ENCODE data around the gene GGT7.
A peak's percentile ranks its signal among the peaks of the same experiment; 100 is the strongest.
"Not testable (repeated sequence)": the region's sequence is repeated elsewhere in the genome, so short reads cannot be mapped to it uniquely, and the experiment has no call there.

Gene GGT7

DNA sequence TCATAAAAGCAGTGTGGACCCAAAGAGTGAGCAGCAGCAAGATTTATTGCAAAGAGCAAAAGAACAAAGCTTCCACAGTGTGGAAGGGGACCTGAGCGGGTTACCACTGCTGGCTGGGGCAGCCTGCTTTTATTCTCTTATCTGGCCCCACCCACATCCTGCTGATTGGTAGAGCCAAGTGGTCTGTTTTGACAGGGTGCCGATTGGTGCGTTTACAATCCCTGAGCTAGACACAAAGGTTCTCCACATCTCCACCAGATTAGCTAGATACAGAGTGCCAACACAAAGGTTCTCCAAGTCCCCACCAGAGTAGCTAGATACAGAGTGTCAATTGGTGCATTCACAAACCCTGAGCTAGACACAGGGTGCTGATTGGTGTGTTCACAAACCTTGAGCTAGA is 25.5 kb upstream of the GGT7 start:
- peaks cover 10 to 26% of the 10 kb centered on the region in 2 donors for H3K4me1 ChIP-seq (ENCODE audit: control insufficient read depth in 2 of 2, insufficient read depth in 2 of 2, low read length in 2 of 2)
- H3K27me3 ChIP-seq (ENCODE audit: control insufficient read depth in 2 of 2, insufficient read depth in 2 of 2, low read length in 2 of 2); H3K27ac ChIP-seq (ENCODE audit: low read depth in 2 of 2, low read length in 2 of 2); H3K9ac ChIP-seq (ENCODE audit: low read depth in 1 of 2, low read length in 2 of 2); H3K9me3 ChIP-seq (ENCODE audit: control insufficient read depth in 2 of 2, low read length in 2 of 2); H3K4me3 ChIP-seq (ENCODE audit: low read length in 2 of 2): not testable (repeated sequence)
- H3K36me3 ChIP-seq (ENCODE audit: control insufficient read depth in 2 of 2, insufficient read depth in 2 of 2, low read length in 2 of 2) = peaks cover 5 to 11% of the 10 kb centered on the region in 2 donors

DNA sequence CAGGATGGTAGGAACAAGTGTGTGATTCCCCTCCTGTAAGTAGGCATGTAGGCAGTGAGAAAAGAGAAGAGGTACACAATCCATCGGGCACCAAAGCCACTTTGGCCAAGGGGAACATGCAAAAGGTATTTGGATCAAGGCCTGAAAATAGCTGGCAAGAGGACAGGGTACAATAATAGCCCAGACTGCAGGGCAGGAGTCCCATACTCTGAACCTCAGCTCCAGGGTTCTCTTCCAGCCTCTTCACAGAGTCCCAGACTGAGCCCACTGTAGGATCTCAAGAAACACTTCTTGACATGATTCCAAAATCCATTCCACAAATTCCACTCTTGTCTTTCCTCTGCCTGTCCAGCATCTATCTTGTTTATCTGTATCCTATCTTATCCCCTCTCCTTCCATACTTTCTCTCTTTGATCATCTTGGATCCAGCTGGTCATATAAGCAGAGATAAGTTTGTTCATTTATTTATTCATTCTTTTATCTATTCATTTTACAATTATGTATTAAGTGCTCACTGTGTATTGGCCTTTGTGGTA is 23.5 kb upstream of the GGT7 start:
- H3K4me3 ChIP-seq (ENCODE audit: low read length in 2 of 2) = no peak overlapping the region
- H3K27ac ChIP-seq (ENCODE audit: low read depth in 2 of 2, low read length in 2 of 2) = no peak overlapping the region
- peaks cover 0 to 4% of the 10 kb centered on the region in 2 donors for H3K36me3 ChIP-seq (ENCODE audit: control insufficient read depth in 2 of 2, insufficient read depth in 2 of 2, low read length in 2 of 2)
- H3K9ac ChIP-seq (ENCODE audit: low read depth in 1 of 2, low read length in 2 of 2) = no peak overlapping the region
- no peaks in the 10 kb centered on the region for H3K27me3 ChIP-seq (ENCODE audit: control insufficient read depth in 2 of 2, insufficient read depth in 2 of 2, low read length in 2 of 2)
- H3K9me3 ChIP-seq (ENCODE audit: control insufficient read depth in 2 of 2, low read length in 2 of 2) = no peaks in the 10 kb centered on the region
- H3K4me1 ChIP-seq (ENCODE audit: control insufficient read depth in 2 of 2, insufficient read depth in 2 of 2, low read length in 2 of 2) = peaks cover 10 to 27% of the 10 kb centered on the region in 2 donors

DNA sequence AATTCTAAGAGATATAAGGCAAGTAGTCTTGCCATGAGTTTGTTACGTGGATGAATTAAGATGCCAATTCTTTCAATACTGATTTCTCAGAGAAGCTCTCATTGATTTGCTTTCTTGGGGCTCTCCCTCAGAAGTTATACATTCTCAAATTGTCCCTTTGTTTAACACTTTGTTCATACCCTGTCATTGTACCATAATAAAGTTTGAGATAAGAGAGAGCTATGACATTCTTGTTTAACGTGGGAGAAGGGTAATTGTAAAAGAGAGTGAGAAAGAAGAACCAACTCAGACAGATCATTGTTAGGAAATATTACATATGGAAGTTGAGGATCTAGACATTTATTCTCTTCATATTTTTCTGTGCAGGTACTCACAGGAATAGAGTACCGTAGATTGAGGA is 22.8 kb upstream of the GGT7 start:
- no peak overlapping the region for H3K9ac ChIP-seq (ENCODE audit: low read depth in 1 of 2, low read length in 2 of 2)
- peaks cover 10 to 30% of the 10 kb centered on the region in 2 donors for H3K4me1 ChIP-seq (ENCODE audit: control insufficient read depth in 2 of 2, insufficient read depth in 2 of 2, low read length in 2 of 2)
- peaks cover 0 to 4% of the 10 kb centered on the region in 2 donors for H3K36me3 ChIP-seq (ENCODE audit: control insufficient read depth in 2 of 2, insufficient read depth in 2 of 2, low read length in 2 of 2)
- H3K9me3 ChIP-seq (ENCODE audit: control insufficient read depth in 2 of 2, low read length in 2 of 2) = no peaks in the 10 kb centered on the region
- no peak overlapping the region for H3K4me3 ChIP-seq (ENCODE audit: low read length in 2 of 2)
- peak overlapping the region in 1 of 2 donors; percentile 0 for H3K27ac ChIP-seq (ENCODE audit: low read depth in 2 of 2, low read length in 2 of 2)
- no peaks in the 10 kb centered on the region for H3K27me3 ChIP-seq (ENCODE audit: control insufficient read depth in 2 of 2, insufficient read depth in 2 of 2, low read length in 2 of 2)

DNA sequence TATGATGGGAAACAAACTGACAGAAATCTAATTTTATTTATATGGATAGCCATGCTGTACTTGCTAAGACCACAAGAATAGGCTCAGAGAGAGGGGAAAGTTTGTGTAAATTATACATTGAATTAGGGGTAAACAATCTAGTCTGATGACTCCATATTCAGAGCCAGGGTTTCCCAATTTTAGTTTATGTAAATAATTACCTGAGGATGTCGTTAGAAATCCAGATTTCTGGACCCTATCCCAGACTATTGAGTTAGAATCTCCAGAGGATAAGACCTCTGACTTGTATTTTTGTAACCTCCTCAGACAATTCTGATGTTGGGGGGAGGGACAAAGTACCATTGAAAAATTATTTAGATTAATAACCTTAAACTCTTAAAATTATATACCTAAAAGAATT is 22.1 kb upstream of the GGT7 start:
- no peak overlapping the region for H3K4me3 ChIP-seq (ENCODE audit: low read length in 2 of 2)
- peaks cover 4% of the 10 kb centered on the region in 2 donors for H3K36me3 ChIP-seq (ENCODE audit: control insufficient read depth in 2 of 2, insufficient read depth in 2 of 2, low read length in 2 of 2)
- no peak overlapping the region for H3K27ac ChIP-seq (ENCODE audit: low read depth in 2 of 2, low read length in 2 of 2)
- peaks cover 10 to 35% of the 10 kb centered on the region in 2 donors for H3K4me1 ChIP-seq (ENCODE audit: control insufficient read depth in 2 of 2, insufficient read depth in 2 of 2, low read length in 2 of 2)
- no peaks in the 10 kb centered on the region for H3K9me3 ChIP-seq (ENCODE audit: control insufficient read depth in 2 of 2, low read length in 2 of 2)
- no peak overlapping the region for H3K9ac ChIP-seq (ENCODE audit: low read depth in 1 of 2, low read length in 2 of 2)
- H3K27me3 ChIP-seq (ENCODE audit: control insufficient read depth in 2 of 2, insufficient read depth in 2 of 2, low read length in 2 of 2) = no peaks in the 10 kb centered on the region

DNA sequence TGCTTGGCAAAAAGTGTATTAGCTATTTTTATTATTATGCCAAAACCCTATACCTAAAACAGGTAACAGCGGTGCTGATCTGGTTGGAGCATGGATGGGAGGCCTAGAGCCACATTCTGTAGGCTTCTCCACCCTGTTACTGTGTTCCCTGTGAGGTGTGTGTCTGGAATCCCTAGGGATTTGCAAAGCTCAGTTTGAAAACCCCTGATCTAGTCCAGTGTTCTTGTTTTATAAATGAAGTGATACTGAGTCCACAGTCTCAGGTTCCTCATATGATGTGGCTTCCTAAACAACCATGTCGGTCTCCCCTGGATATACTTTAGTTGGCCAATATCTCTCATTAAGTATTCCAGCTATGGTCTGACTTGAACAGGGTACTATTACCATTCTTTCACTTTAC is 20.0 kb upstream of the GGT7 start:
- H3K4me1 ChIP-seq (ENCODE audit: control insufficient read depth in 2 of 2, insufficient read depth in 2 of 2, low read length in 2 of 2) = peaks cover 10 to 35% of the 10 kb centered on the region in 2 donors
- no peak overlapping the region for H3K9ac ChIP-seq (ENCODE audit: low read depth in 1 of 2, low read length in 2 of 2)
- H3K27me3 ChIP-seq (ENCODE audit: control insufficient read depth in 2 of 2, insufficient read depth in 2 of 2, low read length in 2 of 2) = no peaks in the 10 kb centered on the region
- H3K4me3 ChIP-seq (ENCODE audit: low read length in 2 of 2) = no peak overlapping the region
- no peaks in the 10 kb centered on the region for H3K9me3 ChIP-seq (ENCODE audit: control insufficient read depth in 2 of 2, low read length in 2 of 2)
- peaks cover 4 to 9% of the 10 kb centered on the region in 2 donors for H3K36me3 ChIP-seq (ENCODE audit: control insufficient read depth in 2 of 2, insufficient read depth in 2 of 2, low read length in 2 of 2)
- no peak overlapping the region for H3K27ac ChIP-seq (ENCODE audit: low read depth in 2 of 2, low read length in 2 of 2)

DNA sequence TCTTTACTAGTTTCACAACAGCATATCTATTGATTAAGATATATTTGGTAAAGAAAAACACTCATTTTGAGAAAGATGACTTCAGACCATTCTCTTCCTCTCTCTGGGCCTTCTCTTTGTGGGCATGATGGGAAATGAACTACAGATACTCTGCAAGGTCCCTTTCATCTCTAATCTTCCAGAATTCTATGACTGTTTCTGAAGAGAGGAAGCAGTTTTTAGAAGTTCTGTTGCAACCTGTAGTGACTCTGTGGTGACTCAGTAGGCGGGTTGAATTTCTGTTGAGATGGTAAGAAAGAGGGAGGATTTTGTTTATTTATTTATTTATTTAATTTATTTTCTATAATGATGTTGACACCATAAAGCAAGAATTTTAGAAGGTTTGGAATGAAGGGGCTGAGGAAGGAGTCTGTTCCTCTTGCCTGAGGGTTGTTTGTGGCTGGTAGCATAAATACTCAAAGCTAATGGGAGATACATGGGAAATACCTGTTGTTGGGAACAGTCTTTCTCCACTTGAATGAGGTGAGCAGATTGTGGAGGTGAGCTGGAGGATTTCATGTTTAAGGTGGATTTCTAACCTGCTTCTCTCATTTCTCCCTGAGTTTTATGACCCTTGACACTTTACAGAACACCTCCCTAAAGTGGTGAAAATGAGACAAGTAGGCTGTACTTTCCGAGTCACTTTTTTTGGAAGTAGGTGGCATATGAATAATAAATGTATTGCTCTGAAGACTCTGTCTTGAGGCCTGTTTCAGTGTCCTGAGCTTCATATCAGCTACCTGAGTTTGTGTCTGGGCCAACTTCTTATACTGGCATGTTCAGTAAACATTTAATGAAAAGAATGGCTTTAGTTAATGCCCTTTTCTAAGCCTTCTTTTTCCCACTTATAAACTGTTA is 18.8 kb upstream of the GGT7 start:
- Histone ChIP-seq H3K9ac (ENCODE audit: low read depth in 1 of 2, low read length in 2 of 2) (no peak overlapping the region), H3K36me3 (ENCODE audit: control insufficient read depth in 2 of 2, insufficient read depth in 2 of 2, low read length in 2 of 2) (peaks cover 9% of the 10 kb centered on the region in 2 donors), H3K4me3 (ENCODE audit: low read length in 2 of 2) (no peak overlapping the region), H3K27me3 (ENCODE audit: control insufficient read depth in 2 of 2, insufficient read depth in 2 of 2, low read length in 2 of 2) (no peaks in the 10 kb centered on the region), H3K9me3 (ENCODE audit: control insufficient read depth in 2 of 2, low read length in 2 of 2) (no peaks in the 10 kb centered on the region), H3K4me1 (ENCODE audit: control insufficient read depth in 2 of 2, insufficient read depth in 2 of 2, low read length in 2 of 2) (peaks cover 10 to 33% of the 10 kb centered on the region in 2 donors), H3K27ac (ENCODE audit: low read depth in 2 of 2, low read length in 2 of 2) (no peak overlapping the region)

DNA sequence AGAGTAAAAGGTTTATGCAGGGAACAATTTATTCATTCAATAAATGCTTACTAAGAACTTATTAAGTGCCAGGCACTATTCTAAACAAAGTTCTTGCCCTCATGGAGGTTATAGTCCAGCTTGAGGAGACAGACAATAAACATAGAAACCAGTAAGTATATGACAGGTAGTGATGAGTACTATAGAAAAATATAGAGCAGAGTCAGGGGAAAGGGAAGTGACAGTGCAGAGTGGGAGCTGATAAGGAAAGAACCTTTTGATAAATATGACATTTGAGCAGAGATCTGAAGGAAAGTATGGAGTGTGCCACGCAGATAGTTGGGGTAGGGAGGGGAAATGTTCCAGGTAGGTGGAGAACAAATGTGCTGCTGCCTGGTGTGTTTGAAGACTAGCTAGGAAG is 15.8 kb upstream of the GGT7 start:
- Histone ChIP-seq H3K4me3 (ENCODE audit: low read length in 2 of 2) (no peak overlapping the region), H3K9me3 (ENCODE audit: control insufficient read depth in 2 of 2, low read length in 2 of 2) (no peaks in the 10 kb centered on the region), H3K27me3 (ENCODE audit: control insufficient read depth in 2 of 2, insufficient read depth in 2 of 2, low read length in 2 of 2) (no peaks in the 10 kb centered on the region), H3K36me3 (ENCODE audit: control insufficient read depth in 2 of 2, insufficient read depth in 2 of 2, low read length in 2 of 2) (peaks cover 19 to 23% of the 10 kb centered on the region in 2 donors), H3K4me1 (ENCODE audit: control insufficient read depth in 2 of 2, insufficient read depth in 2 of 2, low read length in 2 of 2) (peaks cover 5 to 26% of the 10 kb centered on the region in 2 donors), H3K9ac (ENCODE audit: low read depth in 1 of 2, low read length in 2 of 2) (no peak overlapping the region), H3K27ac (ENCODE audit: low read depth in 2 of 2, low read length in 2 of 2) (no peak overlapping the region)

DNA sequence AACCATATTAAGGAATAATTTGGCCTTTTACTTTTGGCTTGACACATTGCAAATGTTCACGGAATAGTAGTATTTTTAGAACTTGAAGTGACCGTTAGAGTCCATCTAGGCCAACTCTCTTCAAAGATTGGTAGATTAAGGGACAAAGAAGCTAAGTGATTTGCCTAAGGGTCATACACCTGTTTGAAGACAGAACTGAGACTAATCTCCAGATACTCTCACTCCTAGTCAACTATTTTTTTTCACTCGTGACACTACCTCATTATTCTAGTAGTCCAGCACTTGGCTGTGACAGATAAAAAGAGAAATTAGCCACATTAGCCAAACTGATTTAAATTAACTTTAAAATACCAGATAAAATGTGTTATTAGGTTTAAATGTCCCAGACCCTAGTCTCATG is 14.4 kb upstream of the GGT7 start:
- Histone ChIP-seq H3K27ac (ENCODE audit: low read depth in 2 of 2, low read length in 2 of 2) (no peak overlapping the region), H3K9ac (ENCODE audit: low read depth in 1 of 2, low read length in 2 of 2) (no peak overlapping the region), H3K4me1 (ENCODE audit: control insufficient read depth in 2 of 2, insufficient read depth in 2 of 2, low read length in 2 of 2) (peaks cover 5 to 26% of the 10 kb centered on the region in 2 donors), H3K27me3 (ENCODE audit: control insufficient read depth in 2 of 2, insufficient read depth in 2 of 2, low read length in 2 of 2) (no peaks in the 10 kb centered on the region), H3K9me3 (ENCODE audit: control insufficient read depth in 2 of 2, low read length in 2 of 2) (no peaks in the 10 kb centered on the region), H3K36me3 (ENCODE audit: control insufficient read depth in 2 of 2, insufficient read depth in 2 of 2, low read length in 2 of 2) (peaks cover 26 to 32% of the 10 kb centered on the region in 2 donors), H3K4me3 (ENCODE audit: low read length in 2 of 2) (no peak overlapping the region)

DNA sequence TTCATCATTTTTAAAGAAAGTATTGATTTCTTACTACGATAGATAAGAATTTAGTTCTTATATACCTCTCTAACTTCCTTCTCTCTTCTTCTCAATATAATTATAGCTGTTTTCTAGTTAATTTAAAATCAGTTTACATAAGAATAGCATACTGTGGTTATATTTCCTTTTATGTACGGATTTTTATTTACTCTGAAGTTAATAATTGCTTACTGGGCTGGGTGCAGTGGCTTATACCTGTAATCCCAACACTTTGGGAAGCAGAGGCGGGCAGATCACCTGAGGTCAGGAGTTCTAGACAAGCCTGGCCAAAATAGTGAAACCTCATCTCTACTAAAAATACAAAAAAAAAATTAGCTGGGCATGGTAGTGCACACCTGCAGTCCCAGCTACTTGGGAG is 13.5 kb upstream of the GGT7 start:
- Histone ChIP-seq H3K9ac (ENCODE audit: low read depth in 1 of 2, low read length in 2 of 2) (no peak overlapping the region), H3K36me3 (ENCODE audit: control insufficient read depth in 2 of 2, insufficient read depth in 2 of 2, low read length in 2 of 2) (peaks cover 26 to 32% of the 10 kb centered on the region in 2 donors), H3K27ac (ENCODE audit: low read depth in 2 of 2, low read length in 2 of 2) (no peak overlapping the region), H3K4me1 (ENCODE audit: control insufficient read depth in 2 of 2, insufficient read depth in 2 of 2, low read length in 2 of 2) (peaks cover 5 to 22% of the 10 kb centered on the region in 2 donors), H3K27me3 (ENCODE audit: control insufficient read depth in 2 of 2, insufficient read depth in 2 of 2, low read length in 2 of 2) (no peaks in the 10 kb centered on the region), H3K4me3 (ENCODE audit: low read length in 2 of 2) (no peak overlapping the region), H3K9me3 (ENCODE audit: control insufficient read depth in 2 of 2, low read length in 2 of 2) (no peaks in the 10 kb centered on the region)

DNA sequence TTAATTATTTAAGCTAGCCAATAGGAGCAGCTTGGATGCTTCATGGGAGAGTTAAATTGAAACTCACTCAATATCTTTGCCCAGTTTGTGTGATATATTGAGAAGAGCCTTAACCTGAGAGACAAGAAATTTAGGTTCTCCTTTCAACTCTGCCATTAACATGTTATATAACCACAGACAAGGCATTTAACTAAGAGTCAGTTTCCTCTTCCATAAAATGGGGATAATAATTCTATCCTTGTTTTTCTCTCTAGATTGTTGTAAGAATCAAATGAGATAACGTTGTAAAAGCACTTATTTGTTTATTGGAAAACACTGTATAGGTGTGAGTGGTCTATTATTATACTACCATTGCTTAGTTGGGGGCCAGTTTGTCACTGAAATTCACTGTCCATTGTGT is 11.6 kb upstream of the GGT7 start:
- no peak overlapping the region for H3K27ac ChIP-seq (ENCODE audit: low read depth in 2 of 2, low read length in 2 of 2)
- peaks cover 26 to 28% of the 10 kb centered on the region in 2 donors for H3K36me3 ChIP-seq (ENCODE audit: control insufficient read depth in 2 of 2, insufficient read depth in 2 of 2, low read length in 2 of 2)
- no peaks in the 10 kb centered on the region for H3K27me3 ChIP-seq (ENCODE audit: control insufficient read depth in 2 of 2, insufficient read depth in 2 of 2, low read length in 2 of 2)
- H3K9ac ChIP-seq (ENCODE audit: low read depth in 1 of 2, low read length in 2 of 2) = no peak overlapping the region
- no peak overlapping the region for H3K4me3 ChIP-seq (ENCODE audit: low read length in 2 of 2)
- H3K4me1 ChIP-seq (ENCODE audit: control insufficient read depth in 2 of 2, insufficient read depth in 2 of 2, low read length in 2 of 2) = peaks cover 10 to 21% of the 10 kb centered on the region in 2 donors
- no peaks in the 10 kb centered on the region for H3K9me3 ChIP-seq (ENCODE audit: control insufficient read depth in 2 of 2, low read length in 2 of 2)

Data from mucosa of rectum (tissue), 2 donors.